Endothelial cell of umbilical vein (primary cell): ENCODE measurements around the gene TBC1D4. TPM values are rescaled to one million over a fixed set of nuclear protein-coding genes. Genes with fewer than 3 reads are reported as not detected.

Experiments used
- BruUV-seq: library from RNA; stranded (reverse); fragments of 400-500 nt; replicated peaks from 2 replicates; lab custom pipeline; 2021; lab: Mats Ljungman, UMichigan
- CTCF ChIA-PET: fragments of 300-600, 350-600 bp; sonication (Branson Sonifier 250); formaldehyde crosslinking; loops from one replicate; lab custom pipeline; 2021; ENCODE audit warnings: antibody characterized with exemption, inconsistent platforms; lab: Charles Lee
- POLR2A ChIA-PET: fragments of 300-600, 350-600 bp; sonication (Branson Sonifier 250); formaldehyde crosslinking; loops from one replicate; lab custom pipeline; 2021; ENCODE audit warnings: antibody characterized with exemption, inconsistent platforms; lab: Charles Lee
- DNase-seq: peaks from one replicate; pipeline ENCODE4 v3.0.0-alpha.2; 2011; ENCODE audit warnings: low read depth, low spot score
- FAIRE-seq: peaks from 2 replicates; lab custom pipeline; 2011; peaks lifted over from hg19 to GRCh38; lab: Jason Lieb, UNC
- H2AFZ ChIP-seq: 2 replicates; pipeline ENCODE4 v1.6.0; 2012; ENCODE audit warnings: low read depth, low read length, control low read depth, inconsistent platforms
- H3K27ac ChIP-seq: 2 replicates; pipeline ENCODE4 v1.5.1; 2011; ENCODE audit warnings: low read depth, mild to moderate bottlenecking, control low read depth, low read length, moderate library complexity; ENCODE audit not compliant: insufficient read depth
- H3K27me3 ChIP-seq, 2 experiments: 2 replicates each; pipeline versions ENCODE4 v1.6.0 to v1.6.1; 2011; ENCODE audit warnings: low read length in 2 of 2, mixed read lengths in 1 of 2; ENCODE audit not compliant: control insufficient read depth in 2 of 2, insufficient read depth in 2 of 2
- H3K36me3 ChIP-seq, 2 experiments: 2 replicates in 1 of 2; 3 replicates in 1 of 2; pipeline ENCODE4 v1.5.1; 2011; ENCODE audit warnings: low read length in 2 of 2, mild to moderate bottlenecking in 1 of 2, moderate library complexity in 1 of 2; ENCODE audit not compliant: control insufficient read depth in 2 of 2, insufficient read depth in 2 of 2; ENCODE audit errors: extremely low read depth in 1 of 2
- H3K4me1 ChIP-seq: 3 replicates; pipeline ENCODE4 v1.5.1; 2011; ENCODE audit warnings: mild to moderate bottlenecking, low read length; ENCODE audit not compliant: control insufficient read depth, insufficient read depth; ENCODE audit errors: extremely low read depth
- H3K4me2 ChIP-seq: 2 replicates; pipeline ENCODE4 v1.6.1; 2011; ENCODE audit warnings: low read length, control low read depth, mixed read lengths; ENCODE audit not compliant: insufficient read depth
- H3K4me3 ChIP-seq, 3 experiments: fragments of 200-600 bp in 1 of 3; sonication (generic), shearing (Covaris generic) in 1 of 3; replicated peaks in 1 of 3; 2 replicates each; pipeline ENCODE4 v1.5.1; 2011 to 2016; ENCODE audit warnings: control low read depth in 3 of 3, low read length in 3 of 3, mild to moderate bottlenecking in 2 of 3, inconsistent platforms in 1 of 3, low read depth in 1 of 3, moderate library complexity in 1 of 3; ENCODE audit not compliant: insufficient read depth in 1 of 3
- H3K79me2 ChIP-seq: 2 replicates; pipeline ENCODE4 v1.6.0; 2012; ENCODE audit warnings: low read length, inconsistent platforms; ENCODE audit not compliant: control insufficient read depth, insufficient read depth
- H3K9ac ChIP-seq: replicated peaks from 2 replicates; pipeline ENCODE3; 2011; ENCODE audit warnings: low read length, control low read depth; ENCODE audit not compliant: insufficient read depth; ENCODE audit errors: extremely low read depth
- H3K9me1 ChIP-seq: replicated peaks from 3 replicates; pipeline ENCODE4 v1.6.0; 2011; ENCODE audit warnings: mild to moderate bottlenecking, low read length; ENCODE audit not compliant: control insufficient read depth, insufficient read depth; ENCODE audit errors: extremely low read depth
- H3K9me3 ChIP-seq: replicated peaks from 2 replicates; pipeline ENCODE4 v1.5.1; 2012; ENCODE audit warnings: low read length, inconsistent platforms; ENCODE audit not compliant: control insufficient read depth, insufficient read depth
- H4K20me1 ChIP-seq: replicated peaks from 2 replicates; pipeline ENCODE3; 2011; ENCODE audit warnings: mild to moderate bottlenecking, low read length; ENCODE audit not compliant: control insufficient read depth, insufficient read depth; ENCODE audit errors: extremely low read depth
- CTCF ChIP-seq, 2 donors: IDR thresholded peaks; 1 replicate in 1 of 2; 2 replicates in 1 of 2; pipeline ENCODE4 v1.5.1; 2011; ENCODE audit warnings: low read length in 2 of 2, mild to moderate bottlenecking in 2 of 2, moderate library complexity in 2 of 2, control low read depth in 1 of 2, inconsistent platforms in 1 of 2, low read depth in 1 of 2; ENCODE audit not compliant: insufficient read depth in 1 of 2; ENCODE audit errors: extremely low read depth in 1 of 2
- EZH2 ChIP-seq: IDR thresholded peaks from 2 replicates; pipeline ENCODE4 v1.6.1; 2012; ENCODE audit warnings: borderline replicate concordance, low read depth, mild to moderate bottlenecking, moderate library complexity, low read length, inconsistent platforms; ENCODE audit not compliant: severe bottlenecking
- FOS ChIP-seq: IDR thresholded peaks from 2 replicates; pipeline ENCODE4 v1.6.1; 2011; ENCODE audit warnings: mild to moderate bottlenecking, low read length, moderate library complexity, borderline replicate concordance; ENCODE audit not compliant: insufficient read depth
- GATA2 ChIP-seq: IDR thresholded peaks from 2 replicates; pipeline ENCODE4 v1.7.0; 2011; ENCODE audit warnings: low read depth, mild to moderate bottlenecking, moderate library complexity, mixed read lengths, low read length; ENCODE audit not compliant: insufficient read length, insufficient read depth
- JUN ChIP-seq: IDR thresholded peaks from 2 replicates; pipeline ENCODE4 v1.6.1; 2011; ENCODE audit warnings: borderline replicate concordance, low read depth; ENCODE audit not compliant: insufficient read length, insufficient read depth
- MYC ChIP-seq: IDR thresholded peaks from one replicate; pipeline ENCODE4 v1.6.1; 2011; ENCODE audit warnings: mild to moderate bottlenecking, low read depth, low read length
- POLR2A ChIP-seq: IDR thresholded peaks from 2 replicates; pipeline ENCODE4 v1.6.1; 2012; ENCODE audit warnings: low read depth, mild to moderate bottlenecking, control low read depth, low read length
- POLR2AphosphoS5 ChIP-seq: IDR thresholded peaks from 2 replicates; pipeline ENCODE4 v1.6.1; 2012; ENCODE audit warnings: low read depth, mild to moderate bottlenecking, control low read depth, low read length, moderate library complexity; ENCODE audit not compliant: insufficient read depth
- dilution Hi-C: fragments of 300-500 bp; cut with MboI; formaldehyde crosslinking; loops from one replicate; pipeline ENCODE4 v1.15.0; 2019; ENCODE audit warnings: low sequenced_read_pairs; ENCODE audit not compliant: extremely low pct_ligation_motif_present
- intact Hi-C: fragments of 100-400 bp; cut with micrococcal nuclease; formaldehyde crosslinking; loops from one replicate; pipeline ENCODE4 v1.10.0; 2022
- polyA plus RNA-seq, 4 experiments: library from polyadenylated mRNA; depleted of rRNA in 3 of 4; stranded (reverse) in 3 of 4; unstranded in 1 of 4; fragments of >200 nt; gene quantifications; 2 replicates each; pipeline versions ENCODE4 v1.2.1 to v1.2.3, GENCODE V29; 2011 to 2012; ENCODE audit warnings: missing spikeins in 1 of 4
- total RNA-seq: library from RNA; stranded (reverse); gene quantifications from 2 replicates; pipeline ENCODE4 v1.2.3, GENCODE V29; 2021
- TF ChIP-seq, protein P1 (sequence below): IDR thresholded peaks from 2 replicates; pipeline ENCODE4 v1.6.1; 2011; ENCODE audit not compliant: insufficient read depth, insufficient read length

Gene TBC1D4
- total and polyA plus RNA-seq, 2 donors (not counting 3 experiments of a cell fraction or from before 2014, with no cell fraction given) = 58.3 to 81.0 TPM

GRCh38 chr13:75309981-75310580 is 171.9 kb downstream of the TBC1D4 start:
- Histone ChIP-seq H4K20me1 (no peaks in the 10 kb centered on the region), H2AFZ (no peak overlapping the region), H3K4me1 (no peaks in the 10 kb centered on the region), H3K27ac (no peak overlapping the region), H3K4me3 (no peak overlapping the region), H3K9ac (no peak overlapping the region), H3K36me3 (peaks cover 6 to 18% of the 10 kb centered on the region in 2 experiments), H3K4me2 (no peak overlapping the region), H3K27me3 (no peaks in the 10 kb centered on the region), H3K9me3 (no peaks in the 10 kb centered on the region), H3K79me2 (peaks cover 4% of the 10 kb centered on the region), H3K9me1 (no peaks in the 10 kb centered on the region)
- no peak for TF ChIP-seq POLR2A
- TF ChIP-seq FOS = no peak
- TF ChIP-seq GATA2 = no peak
- POLR2A ChIA-PET = no interaction called here
- CTCF ChIA-PET = no interaction called here
- intact Hi-C loops (no loop called here), dilution Hi-C loops (no loop called here)
- no peak for DNase-seq
- no peak for FAIRE-seq
- BruUV-seq = no TSS peak

GRCh38 chr13:75308222-75308621 is 173.7 kb downstream of the TBC1D4 start:
- Histone ChIP-seq H3K4me1 (no peaks in the 10 kb centered on the region), H3K27me3 (no peaks in the 10 kb centered on the region), H3K9ac (no peak overlapping the region), H3K4me2 (no peak overlapping the region), H2AFZ (no peak overlapping the region), H3K4me3 (no peak overlapping the region), H3K9me1 (no peaks in the 10 kb centered on the region), H3K27ac (no peak overlapping the region), H3K79me2 (peaks cover 2% of the 10 kb centered on the region), H3K36me3 (peaks cover 6 to 26% of the 10 kb centered on the region in 2 experiments), H4K20me1 (no peaks in the 10 kb centered on the region), H3K9me3 (no peaks in the 10 kb centered on the region)
- POLR2A ChIA-PET = no interaction called here
- intact Hi-C loops (no loop called here), dilution Hi-C loops (no loop called here)
- no TSS peak for BruUV-seq
- CTCF ChIA-PET = interaction anchor here (1.3 kb wide), 1 partner anchor 11 kb away, joined by 4 read pairs; no protein-coding TSS in a partner anchor
- FAIRE-seq (no peak), DNase-seq (no peak)
- no peak for TF ChIP-seq MYC
- TF ChIP-seq CTCF (IDR thresholded peaks at IDR 0.05; ENCODE audit: extremely low read depth in 1 of 2, insufficient read depth in 1 of 2, low read depth in 1 of 2, low read length in 2 of 2) = no peak
- TF ChIP-seq, protein P1, sequence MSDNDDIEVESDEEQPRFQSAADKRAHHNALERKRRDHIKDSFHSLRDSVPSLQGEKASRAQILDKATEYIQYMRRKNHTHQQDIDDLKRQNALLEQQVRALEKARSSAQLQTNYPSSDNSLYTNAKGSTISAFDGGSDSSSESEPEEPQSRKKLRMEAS = no peak
- no peak for TF ChIP-seq EZH2
- no peak for TF ChIP-seq GATA2
- TF ChIP-seq JUN = no peak
- TF ChIP-seq POLR2A = no peak
- TF ChIP-seq POLR2AphosphoS5 = no peak
- no peak for TF ChIP-seq FOS
